ENCODE results near the gene RNF39. TPM values are rescaled to one million over a fixed set of nuclear protein-coding genes. Genes with fewer than 3 reads are reported as not detected.

RNF39 gene
- total and polyA plus RNA-seq, 2 of the 13 experiments (the other 11 are each of a cell fraction or from before 2014, with no cell fraction given), result 0.13 to 1.8 TPM

DNA sequence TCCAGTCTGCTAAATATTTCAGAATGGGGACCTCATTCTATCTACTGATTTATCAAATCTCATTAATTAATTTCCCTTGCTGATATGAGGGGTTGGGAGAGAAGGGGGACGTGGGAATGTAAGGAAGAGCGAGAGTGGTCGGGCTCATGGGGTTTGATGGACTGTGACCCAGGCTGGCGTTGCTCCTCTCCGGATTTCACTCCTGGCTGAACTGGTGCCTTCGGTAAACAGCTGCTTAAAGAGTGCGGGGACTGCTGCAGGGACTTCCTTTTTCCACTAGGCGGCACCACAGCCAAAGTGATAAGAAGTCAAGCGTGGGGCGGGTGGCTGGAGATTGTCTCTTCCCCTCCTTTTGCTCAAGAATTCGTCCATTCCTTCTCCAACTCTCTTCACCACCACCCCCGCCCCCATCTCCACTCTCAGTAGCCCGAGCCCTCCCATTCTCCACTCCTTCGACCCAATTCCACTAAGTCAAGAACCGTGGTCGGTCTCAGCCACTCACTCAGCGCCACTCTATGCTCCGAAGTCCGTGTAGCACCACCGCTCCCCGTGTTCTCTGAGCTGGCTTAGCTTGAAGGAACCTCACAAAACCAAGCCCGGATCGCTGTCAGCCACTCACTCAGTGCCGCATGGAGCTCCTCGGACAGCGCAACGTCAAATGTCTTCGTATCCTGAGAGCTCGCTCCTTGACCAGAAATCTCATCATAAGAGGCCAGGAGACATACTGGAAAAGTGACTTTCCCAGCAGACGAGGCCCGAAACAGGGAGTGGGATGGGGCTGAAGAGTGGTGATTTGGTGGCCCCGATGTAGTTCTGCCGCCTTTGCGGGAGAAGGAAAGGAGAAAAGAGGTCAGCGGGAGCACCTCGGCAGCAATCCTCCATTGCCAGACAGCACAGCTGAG is 27.7 kb upstream of the RNF39 start (continued):
- TF ChIP-seq PAF1 (CRISPR knock-in tag; IDR thresholded peaks at IDR 0.05), result no peak
- TF ChIP-seq, protein P1, sequence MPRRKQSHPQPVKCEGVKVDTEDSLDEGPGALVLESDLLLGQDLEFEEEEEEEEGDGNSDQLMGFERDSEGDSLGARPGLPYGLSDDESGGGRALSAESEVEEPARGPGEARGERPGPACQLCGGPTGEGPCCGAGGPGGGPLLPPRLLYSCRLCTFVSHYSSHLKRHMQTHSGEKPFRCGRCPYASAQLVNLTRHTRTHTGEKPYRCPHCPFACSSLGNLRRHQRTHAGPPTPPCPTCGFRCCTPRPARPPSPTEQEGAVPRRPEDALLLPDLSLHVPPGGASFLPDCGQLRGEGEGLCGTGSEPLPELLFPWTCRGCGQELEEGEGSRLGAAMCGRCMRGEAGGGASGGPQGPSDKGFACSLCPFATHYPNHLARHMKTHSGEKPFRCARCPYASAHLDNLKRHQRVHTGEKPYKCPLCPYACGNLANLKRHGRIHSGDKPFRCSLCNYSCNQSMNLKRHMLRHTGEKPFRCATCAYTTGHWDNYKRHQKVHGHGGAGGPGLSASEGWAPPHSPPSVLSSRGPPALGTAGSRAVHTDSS (CRISPR knock-in tag; conservative IDR thresholded peaks at IDR 0.05), result no peak; the same call in 1 of the 2 replicates
- TF ChIP-seq, protein P2, sequence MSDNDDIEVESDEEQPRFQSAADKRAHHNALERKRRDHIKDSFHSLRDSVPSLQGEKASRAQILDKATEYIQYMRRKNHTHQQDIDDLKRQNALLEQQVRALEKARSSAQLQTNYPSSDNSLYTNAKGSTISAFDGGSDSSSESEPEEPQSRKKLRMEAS (IDR thresholded peaks at IDR 0.05), result peak; percentile 27; the same call in 1 of the 2 replicates
- TF ChIP-seq NFIC (IDR thresholded peaks at IDR 0.05; ENCODE audit: low read length), result no peak
- no peak for TF ChIP-seq NFIB (CRISPR knock-in tag; IDR thresholded peaks at IDR 0.05; ENCODE audit: borderline replicate concordance)
- TF ChIP-seq SNAI1 (CRISPR knock-in tag; IDR thresholded peaks at IDR 0.05; ENCODE audit: borderline replicate concordance), result no peak
- no peak for TF ChIP-seq ZFP62 (CRISPR knock-in tag; IDR thresholded peaks at IDR 0.05)
- TF ChIP-seq ZNF547 (CRISPR knock-in tag; IDR thresholded peaks at IDR 0.05), result no peak
- TF ChIP-seq NFYB (CRISPR knock-in tag; IDR thresholded peaks at IDR 0.05), result no peak
- TF ChIP-seq, protein P3, sequence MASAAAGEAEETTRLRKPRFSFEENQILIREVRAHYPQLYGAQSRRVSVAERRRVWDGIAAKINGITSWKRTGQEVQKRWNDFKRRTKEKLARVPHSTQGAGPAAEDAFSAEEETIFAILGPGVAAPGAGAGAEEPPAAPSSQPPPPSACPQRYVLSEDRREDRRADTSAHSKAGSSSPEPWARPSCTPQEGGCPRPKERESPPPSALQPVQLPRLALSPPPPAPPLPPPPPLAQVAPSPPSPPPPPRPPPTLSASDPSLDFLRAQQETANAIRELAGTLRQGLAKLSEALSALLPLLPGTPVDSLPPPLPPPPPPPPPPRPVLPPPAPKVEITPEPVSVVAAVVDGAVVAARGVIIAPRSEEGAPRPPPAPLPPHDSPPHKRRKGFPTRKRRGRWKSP (CRISPR knock-in tag; IDR thresholded peaks at IDR 0.05), result no peak
- no peak for TF ChIP-seq ATM (IDR thresholded peaks at IDR 0.05; ENCODE audit: borderline replicate concordance)
- no peak for TF ChIP-seq ATRX (CRISPR knock-in tag; IDR thresholded peaks at IDR 0.05; ENCODE audit: borderline replicate concordance)
- TF ChIP-seq, protein P4, sequence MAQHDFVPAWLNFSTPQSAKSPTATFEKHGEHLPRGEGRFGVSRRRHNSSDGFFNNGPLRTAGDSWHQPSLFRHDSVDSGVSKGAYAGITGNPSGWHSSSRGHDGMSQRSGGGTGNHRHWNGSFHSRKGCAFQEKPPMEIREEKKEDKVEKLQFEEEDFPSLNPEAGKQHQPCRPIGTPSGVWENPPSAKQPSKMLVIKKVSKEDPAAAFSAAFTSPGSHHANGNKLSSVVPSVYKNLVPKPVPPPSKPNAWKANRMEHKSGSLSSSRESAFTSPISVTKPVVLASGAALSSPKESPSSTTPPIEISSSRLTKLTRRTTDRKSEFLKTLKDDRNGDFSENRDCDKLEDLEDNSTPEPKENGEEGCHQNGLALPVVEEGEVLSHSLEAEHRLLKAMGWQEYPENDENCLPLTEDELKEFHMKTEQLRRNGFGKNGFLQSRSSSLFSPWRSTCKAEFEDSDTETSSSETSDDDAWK (CRISPR knock-in tag; IDR thresholded peaks at IDR 0.05), result no peak
- no peak for TF ChIP-seq ZFP36L1 (CRISPR knock-in tag; IDR thresholded peaks at IDR 0.05)
- TF ChIP-seq, protein P5, sequence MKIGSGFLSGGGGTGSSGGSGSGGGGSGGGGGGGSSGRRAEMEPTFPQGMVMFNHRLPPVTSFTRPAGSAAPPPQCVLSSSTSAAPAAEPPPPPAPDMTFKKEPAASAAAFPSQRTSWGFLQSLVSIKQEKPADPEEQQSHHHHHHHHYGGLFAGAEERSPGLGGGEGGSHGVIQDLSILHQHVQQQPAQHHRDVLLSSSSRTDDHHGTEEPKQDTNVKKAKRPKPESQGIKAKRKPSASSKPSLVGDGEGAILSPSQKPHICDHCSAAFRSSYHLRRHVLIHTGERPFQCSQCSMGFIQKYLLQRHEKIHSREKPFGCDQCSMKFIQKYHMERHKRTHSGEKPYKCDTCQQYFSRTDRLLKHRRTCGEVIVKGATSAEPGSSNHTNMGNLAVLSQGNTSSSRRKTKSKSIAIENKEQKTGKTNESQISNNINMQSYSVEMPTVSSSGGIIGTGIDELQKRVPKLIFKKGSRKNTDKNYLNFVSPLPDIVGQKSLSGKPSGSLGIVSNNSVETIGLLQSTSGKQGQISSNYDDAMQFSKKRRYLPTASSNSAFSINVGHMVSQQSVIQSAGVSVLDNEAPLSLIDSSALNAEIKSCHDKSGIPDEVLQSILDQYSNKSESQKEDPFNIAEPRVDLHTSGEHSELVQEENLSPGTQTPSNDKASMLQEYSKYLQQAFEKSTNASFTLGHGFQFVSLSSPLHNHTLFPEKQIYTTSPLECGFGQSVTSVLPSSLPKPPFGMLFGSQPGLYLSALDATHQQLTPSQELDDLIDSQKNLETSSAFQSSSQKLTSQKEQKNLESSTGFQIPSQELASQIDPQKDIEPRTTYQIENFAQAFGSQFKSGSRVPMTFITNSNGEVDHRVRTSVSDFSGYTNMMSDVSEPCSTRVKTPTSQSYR (CRISPR knock-in tag; IDR thresholded peaks at IDR 0.05; ENCODE audit: borderline replicate concordance), result no peak
- no peak for TF ChIP-seq FOSL2 (CRISPR knock-in tag; IDR thresholded peaks at IDR 0.05)
- TF ChIP-seq, protein P6, sequence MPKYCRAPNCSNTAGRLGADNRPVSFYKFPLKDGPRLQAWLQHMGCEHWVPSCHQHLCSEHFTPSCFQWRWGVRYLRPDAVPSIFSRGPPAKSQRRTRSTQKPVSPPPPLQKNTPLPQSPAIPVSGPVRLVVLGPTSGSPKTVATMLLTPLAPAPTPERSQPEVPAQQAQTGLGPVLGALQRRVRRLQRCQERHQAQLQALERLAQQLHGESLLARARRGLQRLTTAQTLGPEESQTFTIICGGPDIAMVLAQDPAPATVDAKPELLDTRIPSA (CRISPR knock-in tag; IDR thresholded peaks at IDR 0.05; ENCODE audit: borderline replicate concordance), result no peak
- TF ChIP-seq ZNF678 (CRISPR knock-in tag; IDR thresholded peaks at IDR 0.05), result no peak
- 0 out of 2 replicates have a peak, but pooled peaks have one; percentile 20 for TF ChIP-seq ZNF264 (CRISPR knock-in tag; IDR thresholded peaks at IDR 0.05)
- peak; percentile 79 for TF ChIP-seq ZBTB38 (CRISPR knock-in tag; IDR thresholded peaks at IDR 0.05)
- TF ChIP-seq FOXO1 (CRISPR knock-in tag; IDR thresholded peaks at IDR 0.05), result peak; percentile 94
- TF ChIP-seq SPEN (CRISPR knock-in tag; IDR thresholded peaks at IDR 0.05; ENCODE audit: low read depth), result peak; percentile 57; the same call in 1 of the 2 replicates
- TF ChIP-seq BRCA1 (CRISPR knock-in tag; IDR thresholded peaks at IDR 0.05), result no peak

All from HepG2 (cell line).